Measurements from ENCODE around the gene UCP2.

Gene UCP2

DNA sequence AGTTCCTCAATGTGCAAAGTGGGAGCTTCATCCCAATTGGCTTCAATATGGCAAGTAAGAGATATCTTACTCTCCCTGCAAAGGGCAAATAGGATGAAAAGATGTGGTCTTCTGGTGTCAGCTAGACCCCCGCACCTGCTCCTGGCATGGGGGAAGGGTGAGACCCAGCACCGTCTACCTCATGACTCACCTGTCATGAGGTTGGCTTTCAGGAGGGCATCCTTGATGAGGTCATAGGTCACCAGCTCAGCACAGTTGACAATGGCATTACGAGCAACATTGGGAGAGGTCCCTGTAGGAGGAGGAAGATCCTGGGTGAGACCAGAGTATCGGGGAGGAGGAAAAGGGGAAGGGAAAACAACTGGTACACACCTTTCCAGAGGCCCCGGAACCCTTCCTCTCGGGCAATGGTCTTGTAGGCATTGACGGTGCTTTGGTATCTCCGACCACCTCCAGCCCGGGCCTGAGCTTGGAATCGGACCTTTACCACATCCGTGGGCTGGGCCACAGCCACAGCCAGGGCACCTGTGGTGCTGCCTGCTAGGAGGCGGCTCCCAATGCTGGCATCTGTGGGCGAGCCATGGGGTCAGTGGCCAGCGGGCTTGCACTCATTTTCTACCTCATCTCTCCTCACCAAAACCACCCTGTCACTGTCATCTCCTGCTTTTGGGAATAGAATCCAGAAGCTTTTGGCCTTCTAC lies 6.0 kb downstream of the UCP2 start:
- no peak overlapping the region for H2AFZ ChIP-seq (ENCODE audit: low read length, unreplicated experiment)
- H3K4me1 ChIP-seq (ENCODE audit: control insufficient read depth, insufficient read depth, low read length, unreplicated experiment), result peaks cover 3% of the 10 kb centered on the region
- no peaks in the 10 kb centered on the region for H3K36me3 ChIP-seq (ENCODE audit: insufficient read depth, low read length)
- H3K4me3 ChIP-seq (ENCODE audit: low read depth, low read length), result no peak overlapping the region
- H3K79me2 ChIP-seq (ENCODE audit: control insufficient read depth, insufficient read depth, low read length, unreplicated experiment), result no peaks in the 10 kb centered on the region
- H3K27ac ChIP-seq (ENCODE audit: low read depth, low read length), result no peak overlapping the region
- H3K27me3 ChIP-seq (ENCODE audit: insufficient read depth, low read length), result no peaks in the 10 kb centered on the region

DNA sequence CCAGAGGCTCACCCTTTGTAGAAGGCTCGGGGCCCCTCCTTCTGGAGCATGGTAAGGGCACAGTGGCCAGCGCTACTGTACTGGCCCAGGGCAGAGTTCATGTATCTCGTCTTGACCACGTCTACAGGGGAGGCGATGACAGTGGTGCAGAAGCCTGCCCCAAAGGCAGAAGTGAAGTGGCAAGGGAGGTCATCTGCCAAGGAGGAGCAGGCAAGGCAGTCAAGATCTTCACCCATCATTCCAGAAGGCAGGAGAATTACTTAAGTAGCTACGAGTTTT lies 7.2 kb downstream of the UCP2 start:
- no peak overlapping the region for H3K4me3 ChIP-seq (ENCODE audit: low read depth, low read length)
- H2AFZ ChIP-seq (ENCODE audit: low read length, unreplicated experiment), result no peak overlapping the region
- H3K36me3 ChIP-seq (ENCODE audit: insufficient read depth, low read length), result no peaks in the 10 kb centered on the region
- H3K27me3 ChIP-seq (ENCODE audit: insufficient read depth, low read length), result no peaks in the 10 kb centered on the region
- H3K4me1 ChIP-seq (ENCODE audit: control insufficient read depth, insufficient read depth, low read length, unreplicated experiment), result peaks cover 3% of the 10 kb centered on the region
- H3K79me2 ChIP-seq (ENCODE audit: control insufficient read depth, insufficient read depth, low read length, unreplicated experiment), result no peaks in the 10 kb centered on the region
- no peak overlapping the region for H3K27ac ChIP-seq (ENCODE audit: low read depth, low read length)

DNA sequence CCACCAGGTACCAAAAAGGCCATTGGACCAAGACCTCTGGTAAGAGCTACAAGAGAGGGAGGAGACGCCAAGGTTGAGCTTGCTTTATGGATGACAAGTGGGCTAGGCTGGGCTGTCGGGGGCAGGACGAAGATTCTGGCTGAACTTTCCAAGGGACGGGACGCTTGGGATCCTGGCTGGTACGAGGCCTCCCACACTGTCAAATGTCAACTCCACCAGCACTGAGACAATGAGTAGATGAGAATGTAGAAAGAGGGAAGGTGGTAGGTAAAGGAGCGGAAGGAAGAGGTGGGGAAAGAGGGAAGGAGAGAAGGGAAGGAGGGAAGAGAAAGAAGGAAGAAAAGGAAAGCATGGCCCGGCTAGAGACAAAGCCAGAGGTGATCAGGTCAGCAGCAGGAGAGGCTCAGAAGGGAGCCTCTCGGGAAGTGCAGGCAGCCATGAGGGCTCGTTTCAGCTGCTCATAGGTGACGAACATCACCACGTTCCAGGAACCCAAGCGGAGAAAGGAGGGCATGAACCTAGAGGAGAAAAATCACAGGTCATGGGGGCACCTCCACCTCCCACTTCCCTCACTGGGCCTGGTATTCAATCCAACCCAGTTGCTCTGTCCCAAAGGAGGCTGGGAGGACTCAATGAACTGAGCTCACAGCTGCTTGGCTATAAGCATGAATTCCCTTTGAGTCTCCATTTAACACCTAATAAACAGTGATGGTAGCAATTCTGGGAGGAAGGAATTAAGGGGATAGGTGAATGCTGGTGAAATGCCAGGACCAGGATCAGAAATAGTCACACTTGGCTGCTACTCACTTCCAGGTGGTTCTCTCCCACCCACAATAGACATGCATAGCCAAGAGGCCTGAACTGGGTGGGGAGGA lies 7.8 kb downstream of the UCP2 start:
- Histone ChIP-seq H3K36me3 (ENCODE audit: insufficient read depth, low read length) (no peaks in the 10 kb centered on the region), H3K79me2 (ENCODE audit: control insufficient read depth, insufficient read depth, low read length, unreplicated experiment) (no peaks in the 10 kb centered on the region), H3K4me3 (ENCODE audit: low read depth, low read length) (no peak overlapping the region), H3K27me3 (ENCODE audit: insufficient read depth, low read length) (no peaks in the 10 kb centered on the region), H3K4me1 (ENCODE audit: control insufficient read depth, insufficient read depth, low read length, unreplicated experiment) (peaks cover 3% of the 10 kb centered on the region), H2AFZ (ENCODE audit: low read length, unreplicated experiment) (no peak overlapping the region), H3K27ac (ENCODE audit: low read depth, low read length) (no peak overlapping the region)

DNA sequence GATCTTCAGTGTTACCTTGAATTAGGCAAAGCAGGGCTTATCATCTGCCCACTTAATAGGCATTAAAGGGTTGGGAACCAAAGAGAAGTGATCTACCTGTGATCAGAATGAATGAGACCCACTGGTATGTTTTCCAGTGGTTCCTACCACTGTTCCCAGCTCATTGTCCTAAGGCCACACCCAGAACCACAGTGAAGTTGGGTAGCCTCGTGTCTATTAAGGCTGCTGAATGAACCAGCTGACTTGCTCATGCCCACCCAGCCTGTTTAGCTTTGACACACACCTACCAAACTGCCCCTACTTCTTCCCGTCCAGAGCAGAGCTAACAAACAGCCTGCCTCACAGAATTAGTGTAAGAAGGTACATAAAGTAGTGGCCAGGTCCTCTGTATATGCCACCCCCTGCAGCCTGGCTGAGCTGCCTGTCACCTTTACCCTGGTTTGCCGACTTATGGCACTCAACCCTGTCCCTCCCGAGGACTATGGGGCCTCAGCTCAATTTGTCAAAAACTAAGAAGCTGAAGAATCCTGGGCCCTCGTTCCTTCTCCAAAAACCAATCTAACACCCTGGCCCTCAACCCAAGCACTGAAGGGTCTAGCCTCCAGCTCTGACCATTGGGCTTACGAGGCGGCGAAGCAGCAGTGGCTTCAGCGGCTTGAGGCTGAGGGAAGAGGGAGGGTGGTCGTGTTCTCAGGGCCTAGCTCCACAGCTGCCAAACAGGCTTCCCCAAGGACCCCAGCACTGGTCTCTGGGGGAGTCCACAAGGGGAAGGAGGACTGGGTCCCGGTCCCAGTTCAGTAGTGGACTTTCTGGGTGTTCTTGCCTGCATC lies 9.8 kb downstream of the UCP2 start:
- Histone ChIP-seq H3K4me1 (ENCODE audit: control insufficient read depth, insufficient read depth, low read length, unreplicated experiment) (peaks cover 3% of the 10 kb centered on the region), H3K27me3 (ENCODE audit: insufficient read depth, low read length) (no peaks in the 10 kb centered on the region), H3K4me3 (ENCODE audit: low read depth, low read length) (no peak overlapping the region), H3K36me3 (ENCODE audit: insufficient read depth, low read length) (no peaks in the 10 kb centered on the region), H3K79me2 (ENCODE audit: control insufficient read depth, insufficient read depth, low read length, unreplicated experiment) (no peaks in the 10 kb centered on the region), H2AFZ (ENCODE audit: low read length, unreplicated experiment) (no peak overlapping the region), H3K27ac (ENCODE audit: low read depth, low read length) (no peak overlapping the region)

DNA sequence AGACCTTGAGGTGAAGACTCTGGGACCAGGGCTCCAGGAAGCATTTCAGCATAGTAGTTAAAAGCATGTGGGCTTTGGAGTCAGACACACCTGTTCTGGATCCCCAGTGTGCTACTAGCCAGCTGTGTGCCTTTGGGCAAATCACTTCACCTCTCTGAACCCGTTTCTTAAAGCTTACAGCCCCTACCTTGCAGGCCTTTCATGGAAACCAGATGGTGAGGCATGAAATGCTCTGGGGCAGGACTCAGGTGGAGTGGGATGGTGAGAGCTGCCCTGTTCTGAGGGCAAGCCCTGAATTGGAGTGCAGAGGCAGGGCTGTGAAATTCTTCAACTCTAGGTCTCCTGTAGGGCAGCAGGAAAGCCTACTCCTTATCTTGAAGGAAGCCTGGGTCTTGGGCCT lies 10.5 kb downstream of the UCP2 start:
- Histone ChIP-seq H3K36me3 (ENCODE audit: insufficient read depth, low read length) (no peaks in the 10 kb centered on the region), H3K4me3 (ENCODE audit: low read depth, low read length) (no peak overlapping the region), H3K79me2 (ENCODE audit: control insufficient read depth, insufficient read depth, low read length, unreplicated experiment) (no peaks in the 10 kb centered on the region), H2AFZ (ENCODE audit: low read length, unreplicated experiment) (no peak overlapping the region), H3K27me3 (ENCODE audit: insufficient read depth, low read length) (no peaks in the 10 kb centered on the region), H3K4me1 (ENCODE audit: control insufficient read depth, insufficient read depth, low read length, unreplicated experiment) (peaks cover 3% of the 10 kb centered on the region), H3K27ac (ENCODE audit: low read depth, low read length) (no peak overlapping the region)

DNA sequence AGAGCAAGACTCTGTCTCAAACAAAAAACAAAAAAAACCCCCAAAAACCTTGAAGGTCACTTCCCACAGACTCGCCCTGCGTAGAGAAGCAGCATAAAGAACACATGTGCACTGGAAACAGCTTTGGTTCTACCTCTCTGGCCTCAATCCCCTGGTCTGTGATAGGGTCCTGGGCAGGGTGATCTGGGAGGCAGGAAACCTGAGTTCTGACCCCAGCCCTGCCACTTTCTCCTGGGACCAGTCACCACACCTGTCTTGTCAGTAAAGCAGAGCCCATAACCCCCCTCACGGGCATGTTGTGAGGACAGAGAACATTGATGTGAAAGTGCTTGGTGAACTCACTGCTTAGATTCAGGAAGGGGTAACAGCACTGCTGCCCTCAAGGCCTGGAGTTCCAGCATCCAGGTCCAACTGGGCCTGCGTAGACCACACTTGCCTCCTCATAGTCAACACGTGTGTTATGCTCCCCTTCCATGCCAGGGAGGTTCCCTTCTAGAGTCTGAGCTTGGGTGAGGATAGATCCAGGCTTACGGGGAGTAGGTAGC lies 11.4 kb downstream of the UCP2 start:
- H3K27ac ChIP-seq (ENCODE audit: low read depth, low read length), result no peak overlapping the region

DNA sequence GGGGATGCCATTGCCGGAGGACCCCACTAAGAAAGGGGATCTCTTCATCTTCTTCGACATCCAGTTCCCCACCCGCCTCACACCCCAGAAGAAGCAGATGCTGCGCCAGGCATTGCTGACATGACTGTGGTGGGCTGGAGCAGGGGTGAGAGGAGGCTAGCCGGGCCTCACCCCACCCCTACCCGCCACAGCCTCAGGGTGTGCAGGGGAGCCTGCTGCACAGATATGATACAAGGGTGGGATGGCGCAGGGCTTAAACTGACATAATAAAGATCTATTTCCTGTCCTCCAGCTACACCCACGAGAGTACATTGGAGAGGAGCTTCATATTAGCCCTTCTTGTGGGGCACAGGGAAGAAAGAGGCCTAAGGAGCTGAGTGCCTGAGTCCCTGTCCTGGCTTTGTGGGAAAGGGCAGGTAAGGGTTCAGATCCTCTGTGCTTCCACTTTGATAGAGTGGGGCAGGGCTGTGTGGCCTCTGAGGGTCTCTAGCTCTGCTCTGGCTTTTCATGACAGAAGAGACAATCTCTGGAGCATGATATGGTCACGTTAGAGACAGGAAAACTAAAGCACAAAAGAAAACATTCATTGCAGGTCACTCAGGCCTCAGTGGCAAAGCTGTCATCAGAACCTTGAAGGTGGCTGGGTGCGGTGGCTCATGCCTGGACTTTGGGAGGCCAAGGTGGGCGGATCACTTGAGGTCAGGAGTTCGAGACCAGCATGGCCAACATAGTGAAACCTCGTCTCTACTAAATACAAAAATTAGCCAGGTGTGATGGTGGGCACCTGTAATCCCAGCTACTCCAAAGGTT lies 12.4 kb downstream of the UCP2 start:
- Histone ChIP-seq H3K79me2 (ENCODE audit: control insufficient read depth, insufficient read depth, low read length, unreplicated experiment) (no peaks in the 10 kb centered on the region), H2AFZ (ENCODE audit: low read length, unreplicated experiment) (no peak overlapping the region), H3K27me3 (ENCODE audit: insufficient read depth, low read length) (no peaks in the 10 kb centered on the region), H3K36me3 (ENCODE audit: insufficient read depth, low read length) (no peaks in the 10 kb centered on the region), H3K4me3 (ENCODE audit: low read depth, low read length) (no peak overlapping the region), H3K27ac (ENCODE audit: low read depth, low read length) (no peak overlapping the region), H3K4me1 (ENCODE audit: control insufficient read depth, insufficient read depth, low read length, unreplicated experiment) (peaks cover 6% of the 10 kb centered on the region)

More for the DNA sequence above, 11.4 kb downstream of the UCP2 start:
- Histone ChIP-seq H3K36me3 (ENCODE audit: insufficient read depth, low read length) (no peaks in the 10 kb centered on the region), H3K79me2 (ENCODE audit: control insufficient read depth, insufficient read depth, low read length, unreplicated experiment) (no peaks in the 10 kb centered on the region), H3K27me3 (ENCODE audit: insufficient read depth, low read length) (no peaks in the 10 kb centered on the region), H3K4me3 (ENCODE audit: low read depth, low read length) (no peak overlapping the region), H3K4me1 (ENCODE audit: control insufficient read depth, insufficient read depth, low read length, unreplicated experiment) (peaks cover 3% of the 10 kb centered on the region), H2AFZ (ENCODE audit: low read length, unreplicated experiment) (no peak overlapping the region)

DNA sequence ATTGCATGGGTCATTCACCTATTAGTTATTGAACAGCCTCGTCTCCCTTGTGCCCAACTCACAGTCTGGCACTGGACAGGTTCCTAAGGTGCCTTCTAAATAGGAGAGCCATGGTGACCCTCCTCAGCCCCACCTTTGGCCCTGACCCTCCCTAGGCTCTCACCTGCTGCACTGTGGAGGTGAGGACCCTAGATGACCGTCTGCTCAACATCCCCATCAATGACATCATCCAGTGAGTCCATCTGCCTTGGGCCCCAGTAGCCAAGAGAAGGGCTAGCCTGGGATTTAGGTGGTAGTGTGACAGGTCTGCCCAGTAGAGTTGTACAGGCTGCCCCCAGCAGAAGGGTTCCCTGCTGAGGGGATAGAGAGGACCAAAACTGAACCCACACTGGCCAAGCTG lies 13.6 kb downstream of the UCP2 start:
- Histone ChIP-seq H3K36me3 (ENCODE audit: insufficient read depth, low read length) (no peaks in the 10 kb centered on the region), H3K27me3 (ENCODE audit: insufficient read depth, low read length) (no peaks in the 10 kb centered on the region), H2AFZ (ENCODE audit: low read length, unreplicated experiment) (no peak overlapping the region), H3K79me2 (ENCODE audit: control insufficient read depth, insufficient read depth, low read length, unreplicated experiment) (no peaks in the 10 kb centered on the region), H3K27ac (ENCODE audit: low read depth, low read length) (no peak overlapping the region), H3K4me1 (ENCODE audit: control insufficient read depth, insufficient read depth, low read length, unreplicated experiment) (peaks cover 12% of the 10 kb centered on the region), H3K4me3 (ENCODE audit: low read depth, low read length) (no peak overlapping the region)

DNA sequence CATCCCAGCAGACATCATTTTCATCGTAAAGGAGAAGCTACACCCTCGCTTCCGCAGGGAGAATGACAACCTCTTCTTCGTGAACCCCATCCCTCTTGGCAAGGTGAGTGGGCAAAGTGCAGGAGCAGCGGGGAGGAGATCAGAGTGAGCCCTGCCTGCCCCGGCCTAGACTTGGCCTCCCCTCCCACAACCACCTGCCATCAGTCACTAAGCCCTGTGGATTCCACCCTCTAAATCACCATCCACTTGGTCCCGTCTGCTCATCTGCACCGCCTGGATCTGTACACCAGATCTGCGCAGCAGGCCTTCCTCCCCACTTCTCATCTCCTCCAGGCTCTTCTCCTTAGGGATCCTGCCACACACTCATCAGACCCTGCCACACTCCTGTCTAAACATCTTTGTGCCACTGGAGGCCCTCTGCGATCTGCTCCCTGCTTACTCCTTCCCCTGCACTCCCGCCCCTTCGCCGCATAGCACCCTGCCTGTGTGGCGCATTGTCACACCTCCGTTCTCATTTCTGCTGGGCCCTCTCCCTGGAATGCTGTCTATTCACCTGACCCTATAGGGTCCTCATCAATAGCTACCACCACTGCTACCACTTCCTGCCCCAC lies 14.2 kb downstream of the UCP2 start:
- no peak overlapping the region for H2AFZ ChIP-seq (ENCODE audit: low read length, unreplicated experiment)
- peaks cover 10% of the 10 kb centered on the region for H3K4me1 ChIP-seq (ENCODE audit: control insufficient read depth, insufficient read depth, low read length, unreplicated experiment)
- no peak overlapping the region for H3K27ac ChIP-seq (ENCODE audit: low read depth, low read length)
- H3K36me3 ChIP-seq (ENCODE audit: insufficient read depth, low read length), result no peaks in the 10 kb centered on the region
- H3K4me3 ChIP-seq (ENCODE audit: low read depth, low read length), result no peak overlapping the region
- no peaks in the 10 kb centered on the region for H3K27me3 ChIP-seq (ENCODE audit: insufficient read depth, low read length)
- H3K79me2 ChIP-seq (ENCODE audit: control insufficient read depth, insufficient read depth, low read length, unreplicated experiment), result no peaks in the 10 kb centered on the region

DNA sequence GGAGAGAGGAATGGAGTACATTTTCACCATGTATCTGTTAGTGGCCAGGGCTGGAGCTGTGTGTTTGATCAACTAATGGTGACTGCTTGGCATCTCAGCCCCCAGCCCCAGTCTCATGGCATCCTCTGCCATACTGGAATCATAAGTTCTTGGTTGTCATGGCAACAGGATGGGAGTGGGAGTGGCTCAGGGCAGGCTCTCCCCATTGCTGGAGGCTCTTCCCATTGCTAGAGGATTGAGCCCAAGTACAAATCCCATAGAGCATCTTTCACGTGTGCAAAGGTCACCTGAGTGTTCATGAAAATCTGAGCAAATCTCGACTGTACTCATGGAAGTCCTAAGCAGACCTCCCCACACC lies 16.9 kb downstream of the UCP2 start:
- Histone ChIP-seq H3K79me2 (ENCODE audit: control insufficient read depth, insufficient read depth, low read length, unreplicated experiment) (no peaks in the 10 kb centered on the region), H3K4me1 (ENCODE audit: control insufficient read depth, insufficient read depth, low read length, unreplicated experiment) (peaks cover 10% of the 10 kb centered on the region), H3K4me3 (ENCODE audit: low read depth, low read length) (no peak overlapping the region), H2AFZ (ENCODE audit: low read length, unreplicated experiment) (no peak overlapping the region), H3K36me3 (ENCODE audit: insufficient read depth, low read length) (no peaks in the 10 kb centered on the region), H3K27ac (ENCODE audit: low read depth, low read length) (no peak overlapping the region), H3K27me3 (ENCODE audit: insufficient read depth, low read length) (no peaks in the 10 kb centered on the region)
